H9 (cell line): ENCODE data around the gene SERPINH1. TPM values are rescaled to one million over a fixed set of nuclear protein-coding genes. Genes with fewer than 3 reads are reported as not detected.
A peak's percentile ranks its signal among the peaks of the same experiment; 100 is the strongest.

Experiments used
- DNase-seq: peaks from one replicate; pipeline ENCODE4 v3.0.0-alpha.2; 2017
- H2AFZ ChIP-seq: one replicate; pipeline ENCODE4 v1.6.1; 2013; ENCODE audit warnings: mild to moderate bottlenecking, low read length, control low read depth, moderate library complexity
- H2AK5ac ChIP-seq: 2 replicates; pipeline ENCODE4 v1.6.1; 2013; ENCODE audit warnings: low read length, control low read depth, mixed read lengths; ENCODE audit not compliant: insufficient read length
- H2BK120ac ChIP-seq: one replicate; pipeline ENCODE4 v1.6.1; 2013; ENCODE audit warnings: low read depth, mild to moderate bottlenecking, low read length, control low read depth, inconsistent platforms; ENCODE audit not compliant: poor library complexity, severe bottlenecking
- H2BK12ac ChIP-seq: 2 replicates; pipeline ENCODE4 v1.6.1; 2013; ENCODE audit warnings: low read length, control low read depth, mixed read lengths, low read depth; ENCODE audit not compliant: insufficient read length
- H2BK15ac ChIP-seq: 2 replicates; pipeline ENCODE4 v1.6.1; 2013; ENCODE audit warnings: low read depth, low read length, control low read depth
- H2BK20ac ChIP-seq: one replicate; pipeline ENCODE4 v1.6.1; 2013; ENCODE audit warnings: low read depth, mild to moderate bottlenecking, low read length, control low read depth, inconsistent platforms; ENCODE audit not compliant: poor library complexity, severe bottlenecking
- H2BK5ac ChIP-seq: 2 replicates; pipeline ENCODE4 v1.6.1; 2013; ENCODE audit warnings: low read length, control low read depth, mixed read lengths; ENCODE audit not compliant: insufficient read length
- H3K14ac ChIP-seq: 2 replicates; pipeline ENCODE4 v1.6.1; 2013; ENCODE audit warnings: low read length, control low read depth; ENCODE audit not compliant: insufficient read depth
- H3K18ac ChIP-seq: 2 replicates; pipeline ENCODE4 v1.6.1; 2013; ENCODE audit warnings: low read depth, mild to moderate bottlenecking, mixed read lengths, low read length, control low read depth; ENCODE audit not compliant: insufficient read length
- H3K23ac ChIP-seq: 2 replicates; pipeline ENCODE4 v1.6.1; 2013; ENCODE audit warnings: low read length, control low read depth, mixed read lengths, low read depth; ENCODE audit not compliant: insufficient read length
- H3K23me2 ChIP-seq: 2 replicates; pipeline ENCODE4 v1.6.1; 2013; ENCODE audit warnings: low read depth, mild to moderate bottlenecking, mixed read lengths, low read length, control low read depth; ENCODE audit not compliant: insufficient read length, poor library complexity, severe bottlenecking
- H3K27ac ChIP-seq: 2 replicates; pipeline ENCODE4 v1.5.1; 2013; ENCODE audit warnings: low read length, control low read depth, mixed read lengths, low read depth; ENCODE audit not compliant: insufficient read length
- H3K27me3 ChIP-seq: 2 replicates; pipeline ENCODE4 v1.6.1; 2013; ENCODE audit warnings: low read length, control low read depth, inconsistent platforms; ENCODE audit not compliant: insufficient read depth
- H3K4ac ChIP-seq: 2 replicates; pipeline ENCODE4 v1.6.1; 2013; ENCODE audit warnings: low read depth, mild to moderate bottlenecking, control low read depth, inconsistent platforms, low read length, moderate library complexity
- H3K4me1 ChIP-seq: 2 replicates; pipeline ENCODE4 v1.6.1; 2013; ENCODE audit warnings: low read length, control low read depth, inconsistent platforms; ENCODE audit not compliant: insufficient read depth
- H3K4me2 ChIP-seq: 2 replicates; pipeline ENCODE4 v1.6.1; 2013; ENCODE audit warnings: low read length, control low read depth, mixed read lengths; ENCODE audit not compliant: insufficient read length, insufficient read depth
- H3K56ac ChIP-seq: 2 replicates; pipeline ENCODE4 v1.6.1; 2013; ENCODE audit warnings: low read depth, mild to moderate bottlenecking, mixed read lengths, low read length, control low read depth; ENCODE audit not compliant: insufficient read length
- H3K79me1 ChIP-seq: 2 replicates; pipeline ENCODE4 v1.6.1; 2013; ENCODE audit warnings: low read depth, mild to moderate bottlenecking, moderate library complexity, low read length, control low read depth, inconsistent platforms; ENCODE audit not compliant: insufficient read depth, poor library complexity, severe bottlenecking
- H3K79me2 ChIP-seq: 2 replicates; pipeline ENCODE4 v1.6.1; 2013; ENCODE audit warnings: low read length, control low read depth, inconsistent platforms; ENCODE audit not compliant: insufficient read depth
- H3K9ac ChIP-seq: 2 replicates; pipeline ENCODE4 v1.6.1; 2013; ENCODE audit warnings: low read length, control low read depth, mixed read lengths; ENCODE audit not compliant: insufficient read length; ENCODE audit errors: extremely low read depth
- H3K9me3 ChIP-seq: one replicate; pipeline ENCODE4 v1.6.1; 2013; ENCODE audit warnings: low read depth, low read length, inconsistent platforms; ENCODE audit not compliant: control insufficient read depth
- H3T11ph ChIP-seq: one replicate; pipeline ENCODE4 v1.6.1; 2013; ENCODE audit warnings: mild to moderate bottlenecking, low read length, control low read depth, inconsistent platforms
- H4K20me1 ChIP-seq: one replicate; pipeline ENCODE4 v1.6.1; 2013; ENCODE audit not compliant: control insufficient read depth, insufficient read length, insufficient read depth
- H4K5ac ChIP-seq: 2 replicates; pipeline ENCODE4 v1.6.1; 2013; ENCODE audit warnings: low read depth, mild to moderate bottlenecking, mixed read lengths, low read length, control low read depth; ENCODE audit not compliant: insufficient read length
- H4K8ac ChIP-seq: replicated peaks from 2 replicates; pipeline ENCODE4 v1.6.1; 2013; ENCODE audit warnings: low read length, control low read depth, mixed read lengths, low read depth; ENCODE audit not compliant: insufficient read length
- H4K91ac ChIP-seq: 2 replicates; pipeline ENCODE4 v1.6.1; 2013; ENCODE audit warnings: low read depth, mild to moderate bottlenecking, moderate library complexity, mixed read lengths, low read length, control low read depth; ENCODE audit not compliant: insufficient read length
- H3K27ac Mint-ChIP-seq, 3 experiments: 2 replicates in 2 of 3; 3 replicates in 1 of 3; pipeline ENCODE4 v1.8.0; 2020 to 2021; ENCODE audit warnings: mixed read lengths in 3 of 3, mild to moderate bottlenecking in 1 of 3, moderate library complexity in 1 of 3
- H3K27me3 Mint-ChIP-seq: 2 replicates; pipeline ENCODE4 v1.8.0; 2021; ENCODE audit warnings: low read depth, mild to moderate bottlenecking, moderate library complexity, mixed read lengths
- H3K36me3 Mint-ChIP-seq, 3 experiments: 2 replicates in 2 of 3; 3 replicates in 1 of 3; pipeline ENCODE4 v1.8.0; 2020 to 2021; ENCODE audit warnings: low read depth in 3 of 3, mixed read lengths in 3 of 3; ENCODE audit not compliant: insufficient read depth in 1 of 3
- H3K4me1 Mint-ChIP-seq, 2 experiments: 2 replicates each; pipeline ENCODE4 v1.8.0; 2020; ENCODE audit warnings: mixed read lengths in 2 of 2
- H3K4me3 Mint-ChIP-seq, 2 experiments: 2 replicates in 1 of 2; 3 replicates in 1 of 2; pipeline ENCODE4 v1.8.0; 2020 to 2021; ENCODE audit warnings: mild to moderate bottlenecking in 2 of 2, mixed read lengths in 2 of 2, moderate library complexity in 1 of 2
- H3K9me3 Mint-ChIP-seq, 2 experiments: 2 replicates in 1 of 2; 3 replicates in 1 of 2; pipeline ENCODE4 v1.8.0; 2020; ENCODE audit warnings: mild to moderate bottlenecking in 2 of 2, mixed read lengths in 2 of 2, moderate library complexity in 1 of 2
- WGBS: extraction: QIAGEN DNeasy Blood & Tissue Kit; methylation state at CpG from one replicate; pipeline ENCODE4 v1.1.7; 2013; ENCODE audit warnings: missing lambda C conversion rate, low lambda C conversion rate, mixed read lengths; ENCODE audit not compliant: insufficient read length; ENCODE audit errors: extremely low coverage; 5-methylcytosine and 5-hydroxymethylcytosine counted together
- total RNA-seq: library from RNA; stranded (reverse); gene quantifications from 2 replicates; pipeline ENCODE4 v1.2.1, GENCODE V29; 2021
- TF ChIP-seq, protein P1 (sequence below): fragments of 200-600 bp; sonication (generic); conservative IDR thresholded peaks from 3 replicates; pipeline ENCODE4 v1.8.0; 2021; ENCODE audit warnings: antibody characterized with exemption, mild to moderate bottlenecking

The SERPINH1 gene
- total RNA-seq, 1 experiment from 2014 or later: 253 TPM

GRCh38 chr11:75554258-75555022, 7.6 kb upstream of the SERPINH1 start:
- H4K91ac ChIP-seq: no peak overlapping the region
- Mint-ChIP-seq H3K4me1 (peaks cover 17 to 50% of the 10 kb centered on the region in 2 experiments), H3K27me3 (peaks cover 1% of the 10 kb centered on the region), H3K9me3 (no peaks in the 10 kb centered on the region; a peak in 1 of 5 replicates), H3K27ac (peak overlapping the region; percentile 94 to 98 (median 97)), H3K36me3 (0 out of 7 replicates have a peak, but pooled peaks cover 0 to under 1% (median 0%) of the 10 kb centered on the region in 3 experiments), H3K4me3 (peak overlapping the region in 1 of 2 experiments; percentile 39; a peak in 2 of 5 replicates)
- H3K27ac ChIP-seq: no peak overlapping the region
- H4K8ac ChIP-seq: no peak overlapping the region
- H2BK120ac ChIP-seq: no peak overlapping the region
- WGBS: no CpG with 5 or more reads among the region's 21 CpGs
- H4K20me1 ChIP-seq: no peaks in the 10 kb centered on the region
- no peak overlapping the region for H2AFZ ChIP-seq
- H3K4ac ChIP-seq: peak overlapping the region; percentile 14
- no peak overlapping the region for H3T11ph ChIP-seq
- no peak overlapping the region for H2AK5ac ChIP-seq
- H3K79me2 ChIP-seq: no peaks in the 10 kb centered on the region
- no peaks in the 10 kb centered on the region for H3K79me1 ChIP-seq
- H2BK20ac ChIP-seq: no peak overlapping the region
- no peaks in the 10 kb centered on the region for H3K23me2 ChIP-seq
- peak overlapping the region; percentile 64 for H3K18ac ChIP-seq
- H3K27me3 ChIP-seq: no peaks in the 10 kb centered on the region
- no peak overlapping the region for H2BK5ac ChIP-seq
- H2BK12ac ChIP-seq: no peak overlapping the region
- H3K56ac ChIP-seq: no peak overlapping the region
- TF ChIP-seq, protein P1, sequence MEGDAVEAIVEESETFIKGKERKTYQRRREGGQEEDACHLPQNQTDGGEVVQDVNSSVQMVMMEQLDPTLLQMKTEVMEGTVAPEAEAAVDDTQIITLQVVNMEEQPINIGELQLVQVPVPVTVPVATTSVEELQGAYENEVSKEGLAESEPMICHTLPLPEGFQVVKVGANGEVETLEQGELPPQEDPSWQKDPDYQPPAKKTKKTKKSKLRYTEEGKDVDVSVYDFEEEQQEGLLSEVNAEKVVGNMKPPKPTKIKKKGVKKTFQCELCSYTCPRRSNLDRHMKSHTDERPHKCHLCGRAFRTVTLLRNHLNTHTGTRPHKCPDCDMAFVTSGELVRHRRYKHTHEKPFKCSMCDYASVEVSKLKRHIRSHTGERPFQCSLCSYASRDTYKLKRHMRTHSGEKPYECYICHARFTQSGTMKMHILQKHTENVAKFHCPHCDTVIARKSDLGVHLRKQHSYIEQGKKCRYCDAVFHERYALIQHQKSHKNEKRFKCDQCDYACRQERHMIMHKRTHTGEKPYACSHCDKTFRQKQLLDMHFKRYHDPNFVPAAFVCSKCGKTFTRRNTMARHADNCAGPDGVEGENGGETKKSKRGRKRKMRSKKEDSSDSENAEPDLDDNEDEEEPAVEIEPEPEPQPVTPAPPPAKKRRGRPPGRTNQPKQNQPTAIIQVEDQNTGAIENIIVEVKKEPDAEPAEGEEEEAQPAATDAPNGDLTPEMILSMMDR: no peak
- H2BK15ac ChIP-seq: no peak overlapping the region
- no peak overlapping the region for H3K23ac ChIP-seq
- DNase-seq: peak; percentile 96
- peak overlapping the region; percentile 38 for H4K5ac ChIP-seq
- H3K4me1 ChIP-seq: peaks cover 2% of the 10 kb centered on the region; the same call in 1 of the 2 replicates
- H3K4me2 ChIP-seq: no peak overlapping the region
- H3K9ac ChIP-seq: peak overlapping the region; percentile 36
- peak overlapping the region; percentile 79 for H3K14ac ChIP-seq
- H3K9me3 ChIP-seq: no peaks in the 10 kb centered on the region
